ENCODE data around the gene FHIT. TPM values are rescaled to one million over a fixed set of nuclear protein-coding genes. Genes with fewer than 3 reads are reported as not detected.

The FHIT gene
- total RNA-seq, 1 experiment from 2014 or later: 3.6 TPM

DNA sequence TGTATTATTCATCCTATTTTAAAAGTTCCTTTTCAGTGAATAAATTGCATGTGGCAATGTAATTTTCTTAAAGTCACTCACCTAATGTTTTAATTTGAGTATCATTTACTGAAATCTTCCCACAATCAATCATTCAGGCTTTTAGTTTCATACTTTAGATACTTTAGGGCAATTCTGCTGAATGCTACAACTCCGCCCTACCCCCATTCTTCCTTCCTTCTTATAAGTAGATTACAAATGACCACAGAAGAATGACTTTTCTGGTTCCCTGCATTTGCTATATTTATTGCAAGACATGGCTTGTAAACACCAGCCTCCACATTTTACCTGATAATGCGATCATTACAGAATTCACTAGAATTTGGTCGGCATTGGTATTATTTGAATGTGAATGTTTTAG, 1061.9 kb downstream of the FHIT start:
- Histone ChIP-seq H4K20me1 (ENCODE audit: low read length) (no peaks in the 10 kb centered on the region), H3K79me2 (ENCODE audit: low read length) (no peaks in the 10 kb centered on the region), H3K36me3 (ENCODE audit: low read depth, low read length) (no peaks in the 10 kb centered on the region), H2AFZ (ENCODE audit: low read length) (no peak overlapping the region), H3F3A (ENCODE audit: low read length, unreplicated experiment) (no peaks in the 10 kb centered on the region), H3K9me3 (ENCODE audit: low read length) (no peaks in the 10 kb centered on the region), H3K9me2 (replicated peaks; ENCODE audit: low read length) (no peaks in the 10 kb centered on the region), H3K27me3 (ENCODE audit: low read length) (peaks cover 11% of the 10 kb centered on the region), H3K4me1 (ENCODE audit: insufficient read depth, low read length) (no peaks in the 10 kb centered on the region), H3K27ac (ENCODE audit: low read length) (no peak overlapping the region), H3K9ac (ENCODE audit: low read length) (no peak overlapping the region), H3K4me3 (ENCODE audit: low read length) (no peak overlapping the region), H3K4me2 (ENCODE audit: low read length) (no peak overlapping the region)
- intact Hi-C loops (cut with micrococcal nuclease): no loop called here
- ATAC-seq: no peak
- CTCF ChIA-PET: no interaction called here
- TF ChIP-seq EZH2phosphoT487 (IDR thresholded peaks at IDR 0.05; ENCODE audit: borderline replicate concordance, low read length): no peak
- TF ChIP-seq EZH2 (IDR thresholded peaks at IDR 0.05; ENCODE audit: low read length, unreplicated experiment): no peak
- TF ChIP-seq, protein P1, sequence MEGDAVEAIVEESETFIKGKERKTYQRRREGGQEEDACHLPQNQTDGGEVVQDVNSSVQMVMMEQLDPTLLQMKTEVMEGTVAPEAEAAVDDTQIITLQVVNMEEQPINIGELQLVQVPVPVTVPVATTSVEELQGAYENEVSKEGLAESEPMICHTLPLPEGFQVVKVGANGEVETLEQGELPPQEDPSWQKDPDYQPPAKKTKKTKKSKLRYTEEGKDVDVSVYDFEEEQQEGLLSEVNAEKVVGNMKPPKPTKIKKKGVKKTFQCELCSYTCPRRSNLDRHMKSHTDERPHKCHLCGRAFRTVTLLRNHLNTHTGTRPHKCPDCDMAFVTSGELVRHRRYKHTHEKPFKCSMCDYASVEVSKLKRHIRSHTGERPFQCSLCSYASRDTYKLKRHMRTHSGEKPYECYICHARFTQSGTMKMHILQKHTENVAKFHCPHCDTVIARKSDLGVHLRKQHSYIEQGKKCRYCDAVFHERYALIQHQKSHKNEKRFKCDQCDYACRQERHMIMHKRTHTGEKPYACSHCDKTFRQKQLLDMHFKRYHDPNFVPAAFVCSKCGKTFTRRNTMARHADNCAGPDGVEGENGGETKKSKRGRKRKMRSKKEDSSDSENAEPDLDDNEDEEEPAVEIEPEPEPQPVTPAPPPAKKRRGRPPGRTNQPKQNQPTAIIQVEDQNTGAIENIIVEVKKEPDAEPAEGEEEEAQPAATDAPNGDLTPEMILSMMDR (conservative IDR thresholded peaks at IDR 0.05; ENCODE audit: low read depth, low read length): no peak
- no TSS peak for BruUV-seq (replicated peaks)
- POLR2A ChIA-PET (ENCODE audit: unreplicated experiment): no interaction called here
- no peak for DNase-seq

DNA sequence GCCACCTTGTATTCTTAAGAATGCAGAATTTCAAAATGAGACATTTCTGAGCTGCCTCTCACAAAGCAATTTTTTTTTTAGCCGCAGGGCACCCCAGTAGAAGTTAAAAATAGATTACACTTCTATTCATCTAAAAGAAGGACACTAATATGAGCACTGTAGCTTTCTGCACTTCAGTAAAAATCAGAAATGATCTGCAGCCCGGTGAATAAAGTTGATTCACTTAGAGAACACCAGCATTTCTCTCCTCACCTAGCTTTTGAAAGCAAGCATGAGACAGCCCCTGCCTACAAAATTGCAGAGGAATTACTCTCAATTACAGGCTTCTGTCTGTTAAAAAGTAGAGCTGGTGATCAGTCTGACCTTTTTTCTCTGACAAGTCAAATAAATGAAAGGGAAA, 1062.4 kb downstream of the FHIT start:
- ATAC-seq: no peak
- Histone ChIP-seq H3K27me3 (ENCODE audit: low read length) (peaks cover 11% of the 10 kb centered on the region), H3K9me3 (ENCODE audit: low read length) (no peaks in the 10 kb centered on the region), H3F3A (ENCODE audit: low read length, unreplicated experiment) (no peaks in the 10 kb centered on the region), H3K4me2 (ENCODE audit: low read length) (no peak overlapping the region), H3K4me1 (ENCODE audit: insufficient read depth, low read length) (no peaks in the 10 kb centered on the region), H3K9ac (ENCODE audit: low read length) (no peak overlapping the region), H4K20me1 (ENCODE audit: low read length) (no peaks in the 10 kb centered on the region), H3K9me2 (replicated peaks; ENCODE audit: low read length) (no peaks in the 10 kb centered on the region), H3K4me3 (ENCODE audit: low read length) (no peak overlapping the region), H3K27ac (ENCODE audit: low read length) (no peak overlapping the region), H3K36me3 (ENCODE audit: low read depth, low read length) (no peaks in the 10 kb centered on the region), H3K79me2 (ENCODE audit: low read length) (no peaks in the 10 kb centered on the region), H2AFZ (ENCODE audit: low read length) (no peak overlapping the region)
- TF ChIP-seq, protein P1 (conservative IDR thresholded peaks at IDR 0.05; ENCODE audit: low read depth, low read length): no peak
- TF ChIP-seq EZH2 (IDR thresholded peaks at IDR 0.05; ENCODE audit: low read length, unreplicated experiment): no peak
- TF ChIP-seq EZH2phosphoT487 (IDR thresholded peaks at IDR 0.05; ENCODE audit: borderline replicate concordance, low read length): no peak
- ChIA-PET CTCF (no interaction called here), POLR2A (ENCODE audit: unreplicated experiment) (no interaction called here)
- no peak for DNase-seq
- BruUV-seq (replicated peaks): no TSS peak
- intact Hi-C loops (cut with micrococcal nuclease): no loop called here

DNA sequence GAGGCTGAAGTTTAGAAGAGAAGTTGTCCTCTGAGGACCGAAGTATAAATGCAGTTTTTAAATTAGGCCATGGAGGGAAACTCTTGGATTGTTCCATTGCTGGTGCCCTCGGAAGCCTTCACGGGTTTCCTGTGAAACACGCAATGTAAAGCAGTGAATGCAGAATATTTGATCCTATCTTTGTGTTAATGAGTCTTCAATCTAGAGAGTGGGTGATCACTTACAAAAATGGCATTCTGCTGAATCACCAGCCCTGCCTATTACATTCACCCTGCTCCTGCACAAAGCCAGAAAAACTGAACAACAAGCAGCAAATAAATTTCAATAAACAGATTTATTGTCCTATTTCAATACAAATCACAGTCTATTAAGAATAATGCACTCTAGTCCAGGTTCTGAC, 1063.9 kb downstream of the FHIT start:
- H3F3A ChIP-seq (ENCODE audit: low read length, unreplicated experiment): no peaks in the 10 kb centered on the region
- H3K4me2 ChIP-seq (ENCODE audit: low read length): no peak overlapping the region
- intact Hi-C loops (cut with micrococcal nuclease): no loop called here
- BruUV-seq (replicated peaks): no TSS peak
- no peak for DNase-seq
- H3K9ac ChIP-seq (ENCODE audit: low read length): no peak overlapping the region
- H3K4me3 ChIP-seq (ENCODE audit: low read length): no peak overlapping the region
- H3K4me1 ChIP-seq (ENCODE audit: insufficient read depth, low read length): no peaks in the 10 kb centered on the region
- H3K79me2 ChIP-seq (ENCODE audit: low read length): no peaks in the 10 kb centered on the region
- TF ChIP-seq EZH2 (IDR thresholded peaks at IDR 0.05; ENCODE audit: low read length, unreplicated experiment): no peak
- no peak for TF ChIP-seq EZH2phosphoT487 (IDR thresholded peaks at IDR 0.05; ENCODE audit: borderline replicate concordance, low read length)
- TF ChIP-seq, protein P1 (conservative IDR thresholded peaks at IDR 0.05; ENCODE audit: low read depth, low read length): no peak
- CTCF ChIA-PET: interaction anchor here (0.7 kb wide), 1 partner anchor 369 kb away, joined by 4 read pairs; no protein-coding TSS in a partner anchor
- no peak for ATAC-seq
- H3K9me3 ChIP-seq (ENCODE audit: low read length): no peaks in the 10 kb centered on the region
- no peaks in the 10 kb centered on the region for H3K36me3 ChIP-seq (ENCODE audit: low read depth, low read length)
- H2AFZ ChIP-seq (ENCODE audit: low read length): no peak overlapping the region
- H3K27ac ChIP-seq (ENCODE audit: low read length): no peak overlapping the region
- H3K9me2 ChIP-seq (replicated peaks; ENCODE audit: low read length): no peaks in the 10 kb centered on the region
- H3K27me3 ChIP-seq (ENCODE audit: low read length): peaks cover 11% of the 10 kb centered on the region
- no peaks in the 10 kb centered on the region for H4K20me1 ChIP-seq (ENCODE audit: low read length)
- POLR2A ChIA-PET (ENCODE audit: unreplicated experiment): no interaction called here

Data from PC-3 (cell line).